HG03095 (cell line): ENCODE measurements around the gene CC2D1A.

Experiments
- ATAC-seq: cut with Tn5 transposase; IDR thresholded peaks from one replicate; pipeline ENCODE4 v1.9.1; 2021; ENCODE audit warnings: moderate library complexity; ENCODE audit not compliant: unreplicated experiment

Gene CC2D1A

DNA sequence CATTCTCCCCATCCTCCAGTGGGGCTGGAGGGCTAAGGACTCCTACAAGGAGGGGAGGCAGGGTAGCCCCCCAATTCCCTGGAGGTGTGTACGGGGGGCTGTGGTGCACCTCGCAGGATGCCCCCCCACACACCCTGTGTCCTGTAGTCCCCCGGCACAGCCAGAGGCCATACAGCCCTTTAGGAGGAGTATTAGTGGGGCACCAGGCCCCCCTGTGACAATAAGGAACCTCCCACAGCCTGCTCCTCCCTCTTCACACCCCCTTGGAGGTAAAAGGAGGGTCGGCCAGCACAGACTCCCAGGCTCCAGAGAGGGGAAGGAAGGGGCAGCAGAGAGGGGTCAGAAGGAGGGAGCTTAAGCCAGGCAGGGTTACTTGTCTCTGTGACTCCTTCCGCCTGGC lies 29.2 kb upstream of the CC2D1A start, which contains the start of gene NANOS3:
NANOS3 (plus strand) TSS at position 301 of the 400 bp plus-strand sequence. CDS start 115 bp downstream, outside the sequence.
- no peak for ATAC-seq

DNA sequence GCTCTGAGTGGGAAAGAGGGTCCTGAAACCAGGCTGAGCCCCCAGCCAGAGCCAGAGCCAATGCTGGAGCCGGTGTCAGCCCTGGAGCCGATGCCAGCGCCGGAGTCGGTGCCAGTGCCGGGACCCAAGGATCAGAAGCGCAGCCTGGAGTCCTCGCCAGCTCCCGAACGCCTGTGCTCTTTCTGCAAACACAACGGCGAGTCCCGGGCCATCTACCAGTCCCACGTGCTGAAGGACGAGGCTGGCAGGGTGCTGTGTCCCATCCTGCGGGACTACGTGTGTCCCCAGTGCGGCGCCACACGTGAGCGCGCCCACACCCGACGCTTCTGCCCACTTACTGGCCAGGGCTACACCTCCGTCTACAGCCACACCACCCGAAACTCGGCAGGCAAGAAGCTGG lies 28.7 kb upstream of the CC2D1A start:
- ATAC-seq = no peak

DNA sequence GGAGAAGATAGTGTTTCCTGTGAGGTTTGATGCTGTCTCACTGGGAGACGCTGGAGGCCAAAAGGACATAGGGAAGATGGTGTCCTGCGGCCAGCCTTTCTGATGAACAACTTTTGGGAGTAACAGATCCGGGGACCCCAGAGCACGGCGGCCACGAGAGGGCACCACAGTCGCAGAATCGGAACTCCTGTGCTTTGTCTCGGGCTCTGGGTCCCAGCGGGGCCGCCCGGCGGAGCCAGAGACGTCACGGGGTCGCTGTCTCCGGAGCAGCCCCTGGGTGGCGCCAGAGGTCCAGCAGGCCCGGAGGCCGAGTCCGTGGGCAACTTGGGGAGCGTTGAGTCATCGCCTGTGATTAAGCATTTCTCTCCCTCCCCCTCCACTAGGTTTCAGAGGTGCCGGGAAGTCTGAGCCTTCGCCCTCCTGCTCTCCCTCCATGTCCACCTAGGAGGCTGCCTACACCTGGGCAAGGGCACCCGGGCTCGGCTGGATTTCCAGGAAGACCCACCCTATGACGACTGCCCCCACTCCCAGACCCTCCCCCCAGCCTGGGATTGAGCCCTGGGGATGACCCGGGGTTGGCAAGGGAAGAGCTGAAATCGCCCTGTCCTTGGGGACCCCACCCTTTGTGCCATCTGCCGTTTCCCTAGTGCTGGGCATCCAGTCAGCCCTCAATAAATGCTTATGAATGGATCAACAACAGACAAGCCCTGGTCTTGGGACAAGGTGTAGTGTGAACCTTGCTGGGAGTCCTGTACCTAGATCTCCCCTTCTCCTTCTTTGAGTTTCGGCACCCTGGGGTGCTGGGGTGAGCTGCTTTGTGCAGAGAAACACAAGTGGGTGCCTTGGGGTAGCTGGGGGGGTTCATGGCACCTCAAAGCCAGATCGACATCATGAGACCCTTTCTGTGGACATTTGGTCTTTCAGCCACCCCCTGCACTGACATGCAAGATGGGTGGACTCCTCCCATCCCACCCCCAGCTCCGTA lies 25.6 kb upstream of the CC2D1A start:
- ATAC-seq = peak; percentile 77

DNA sequence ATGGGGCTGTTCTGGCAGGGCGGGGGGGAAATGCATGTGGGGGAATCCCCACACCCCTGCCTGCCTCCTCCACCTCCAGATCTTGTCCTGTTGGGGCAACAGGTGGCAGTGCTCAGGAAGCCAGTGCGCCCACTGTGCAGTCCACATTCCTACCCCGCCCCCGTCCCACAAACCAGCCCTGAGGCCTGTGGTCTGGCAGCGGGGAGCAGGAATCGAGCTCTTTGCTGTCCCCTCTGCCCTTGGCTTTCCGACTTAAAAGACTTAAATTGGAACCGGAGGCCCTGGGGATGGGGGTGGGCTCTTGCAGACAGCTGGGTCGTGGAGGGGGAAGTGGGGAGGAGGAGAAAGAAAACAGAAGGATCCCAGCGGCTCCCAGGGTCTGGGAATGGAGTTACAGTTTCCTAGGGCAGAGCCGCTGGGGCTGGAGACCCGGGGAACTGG lies 24.7 kb upstream of the CC2D1A start:
- ATAC-seq = no peak

DNA sequence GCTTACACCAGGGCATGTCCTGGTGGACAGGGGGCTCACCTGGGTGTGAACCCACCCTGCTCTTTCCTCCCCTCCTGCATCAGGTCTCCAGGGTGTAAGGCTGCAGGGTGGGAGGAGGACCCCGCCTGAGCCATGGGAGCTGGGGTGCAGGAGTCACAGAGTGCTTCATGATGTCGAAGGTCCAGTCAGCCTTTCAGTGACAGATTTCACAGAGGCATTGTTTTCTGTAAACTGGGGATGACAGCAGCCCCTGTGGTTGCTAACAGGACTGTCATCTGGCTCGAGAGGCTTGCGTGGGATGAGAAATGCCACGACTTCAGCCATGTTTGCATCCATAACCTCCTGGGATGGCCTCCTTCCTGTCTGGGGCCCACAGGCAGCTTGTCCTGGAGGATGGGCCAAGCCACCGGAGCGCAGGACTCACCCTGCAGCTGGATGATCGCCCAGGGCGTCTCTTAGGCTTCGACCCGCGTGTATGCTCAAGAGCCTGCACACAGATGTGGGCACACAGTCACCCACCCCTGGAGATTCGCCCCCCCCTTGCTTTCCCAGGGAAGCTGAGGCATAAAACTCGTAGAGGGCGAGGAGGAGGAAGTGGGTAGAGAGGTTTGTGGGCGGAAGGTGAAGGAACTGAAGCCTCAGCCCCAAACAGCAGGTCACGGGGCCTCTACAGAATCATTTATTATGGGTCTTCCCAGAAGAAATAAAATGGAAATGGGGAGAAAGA lies 24.1 kb upstream of the CC2D1A start:
- no peak for ATAC-seq

DNA sequence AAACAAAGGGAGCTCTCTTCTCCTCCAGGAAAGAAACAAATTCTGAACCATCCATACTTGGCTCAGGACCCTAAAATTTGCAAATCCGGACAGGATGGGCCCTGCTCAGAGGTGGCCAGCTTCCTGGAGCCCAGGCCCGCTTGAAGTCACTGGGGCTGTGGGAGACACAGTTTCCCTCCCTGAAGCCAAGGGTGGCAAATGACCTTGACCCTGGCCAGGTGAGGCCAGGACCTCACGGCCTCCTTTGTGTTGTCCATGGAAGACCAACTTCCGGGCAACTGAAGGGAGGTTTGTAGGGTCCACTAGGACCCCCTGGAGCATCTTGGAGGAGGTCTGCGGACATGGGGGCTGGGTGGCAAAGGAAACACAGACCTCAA lies 23.6 kb upstream of the CC2D1A start:
- ATAC-seq = no peak

DNA sequence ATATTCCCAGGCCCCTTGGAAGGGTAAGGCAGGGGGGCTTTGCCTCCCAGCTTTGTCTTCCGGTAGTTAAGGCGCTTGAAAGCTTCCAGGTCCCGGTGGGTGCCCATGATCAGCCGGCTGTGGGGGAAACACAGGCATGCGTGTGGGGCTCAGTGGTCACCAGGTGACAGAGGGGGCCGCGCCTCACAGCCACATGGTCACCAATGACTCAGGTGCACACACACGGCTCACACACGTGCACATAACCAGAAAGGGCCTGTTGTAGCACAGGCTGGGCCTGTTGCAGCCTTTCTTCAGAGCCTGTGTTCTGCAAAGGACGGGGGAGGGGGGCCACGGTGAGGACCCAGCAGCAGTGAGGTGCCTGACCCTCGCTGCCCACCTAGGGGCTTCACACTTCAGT lies 23.2 kb upstream of the CC2D1A start:
- no peak for ATAC-seq

DNA sequence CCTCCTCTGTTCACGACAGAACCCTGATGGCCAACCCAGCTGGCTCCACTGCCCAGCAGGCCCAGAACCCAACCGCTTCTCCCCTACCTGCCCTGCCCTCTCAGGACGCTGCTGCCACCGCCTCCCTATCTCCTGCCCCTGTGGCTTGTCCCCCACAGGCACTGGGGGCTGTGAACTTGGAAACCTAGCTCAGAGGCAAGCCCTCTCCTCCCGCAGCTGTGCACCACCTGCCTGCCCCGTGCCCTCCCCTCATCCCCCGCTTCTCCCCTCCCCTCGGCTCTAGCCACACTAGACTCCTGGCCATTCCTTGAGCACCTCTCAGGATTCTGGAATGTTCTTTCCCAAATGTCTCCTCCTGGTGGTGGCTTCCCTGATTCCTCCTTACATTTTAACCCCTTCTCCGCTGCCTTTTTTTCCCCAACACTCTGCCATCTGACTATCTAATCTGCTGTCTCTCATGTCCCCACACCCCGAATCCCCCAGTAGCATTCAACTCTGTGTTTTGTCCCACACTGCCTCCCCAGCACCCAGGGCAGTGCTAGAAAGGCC lies 22.4 kb upstream of the CC2D1A start:
- no peak for ATAC-seq

DNA sequence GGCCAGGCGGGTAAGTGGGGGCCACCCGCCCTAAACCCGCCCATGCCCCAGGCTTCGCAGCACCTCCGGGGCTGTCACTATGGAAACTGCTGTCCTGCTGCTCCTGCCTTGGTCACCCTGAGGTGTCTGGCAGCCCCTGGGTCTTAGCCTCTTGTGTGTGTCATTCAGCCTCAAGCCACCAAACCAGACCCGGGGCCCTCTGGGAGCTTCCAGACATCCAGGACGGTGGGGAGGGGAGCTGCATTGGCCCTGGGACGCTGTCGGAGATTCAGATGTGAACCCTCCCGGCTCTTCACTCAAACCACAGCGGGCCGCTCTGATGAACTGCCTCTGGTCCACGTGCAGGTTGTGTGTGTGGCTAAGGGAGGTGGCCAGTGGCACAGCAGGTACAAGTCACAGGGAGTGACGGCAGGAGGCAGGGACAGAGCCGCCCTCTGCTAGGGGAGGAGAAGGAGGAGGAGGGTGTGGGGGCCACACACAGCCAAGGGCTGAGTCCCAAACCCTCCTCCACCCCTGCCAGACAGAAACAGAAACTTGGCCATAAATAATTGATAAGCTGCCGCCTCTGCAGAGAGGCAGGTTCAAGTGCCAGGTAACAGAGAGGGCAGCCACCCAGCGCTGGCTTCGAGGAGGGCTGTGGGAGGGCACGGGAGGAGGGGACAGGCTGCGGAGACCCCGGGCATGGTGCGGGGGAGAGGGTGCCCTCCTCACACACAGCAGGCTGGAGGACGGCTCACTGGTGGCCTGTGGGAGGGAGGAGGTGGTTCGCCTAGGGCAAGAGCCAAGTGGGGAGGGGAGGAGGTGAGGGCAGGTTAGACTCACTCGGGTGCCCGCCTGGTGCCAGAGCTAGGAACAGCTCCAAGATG lies 21.0 kb upstream of the CC2D1A start:
- ATAC-seq = no peak

DNA sequence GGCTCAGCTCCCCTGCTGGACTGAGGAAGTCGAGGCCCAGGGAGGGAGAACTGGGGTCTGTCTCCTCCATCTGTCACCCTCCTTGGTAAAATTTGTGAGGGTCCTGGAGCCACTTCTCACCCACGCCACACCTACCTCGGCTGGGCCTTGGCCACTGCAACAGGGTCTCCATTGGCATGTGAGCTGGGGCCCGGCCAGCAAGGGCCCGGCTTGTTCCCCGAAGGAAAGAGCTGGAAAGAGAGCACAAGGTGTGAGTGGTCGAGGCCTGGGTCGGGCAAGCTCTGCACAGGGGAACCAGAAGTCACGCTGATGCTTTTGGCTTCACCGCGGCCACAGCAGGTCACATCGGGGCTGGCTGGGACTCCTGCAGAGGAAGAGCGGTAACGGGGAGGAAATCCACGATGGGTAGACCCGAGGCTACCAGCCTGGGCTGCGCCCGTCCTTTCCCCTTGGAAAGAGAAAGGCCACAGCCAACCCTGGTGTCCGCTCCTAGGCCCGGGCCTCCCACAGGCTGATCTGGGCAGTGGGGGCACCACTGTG lies 20.1 kb upstream of the CC2D1A start:
- ATAC-seq = no peak

DNA sequence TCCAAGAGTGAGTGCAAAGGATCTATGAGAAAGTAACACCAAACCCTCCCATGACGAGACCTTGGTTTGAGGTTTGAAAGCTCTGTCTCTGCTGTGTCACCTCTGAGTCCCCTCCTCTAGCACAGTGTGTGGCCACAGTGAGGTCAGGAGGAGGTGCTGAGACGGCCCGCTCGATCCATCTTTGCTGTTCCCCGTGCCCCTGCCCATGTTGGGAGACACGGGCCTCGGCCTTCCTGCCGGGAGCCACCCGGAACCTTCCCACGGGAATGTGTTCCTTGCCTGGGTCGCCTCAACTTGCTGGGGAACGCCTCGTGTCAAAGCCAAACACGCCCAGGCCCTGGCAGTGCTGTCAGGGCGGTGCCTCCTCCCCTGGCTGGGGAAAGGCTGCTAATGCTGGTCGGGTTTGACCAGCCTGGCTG lies 19.0 kb upstream of the CC2D1A start:
- ATAC-seq = no peak

DNA sequence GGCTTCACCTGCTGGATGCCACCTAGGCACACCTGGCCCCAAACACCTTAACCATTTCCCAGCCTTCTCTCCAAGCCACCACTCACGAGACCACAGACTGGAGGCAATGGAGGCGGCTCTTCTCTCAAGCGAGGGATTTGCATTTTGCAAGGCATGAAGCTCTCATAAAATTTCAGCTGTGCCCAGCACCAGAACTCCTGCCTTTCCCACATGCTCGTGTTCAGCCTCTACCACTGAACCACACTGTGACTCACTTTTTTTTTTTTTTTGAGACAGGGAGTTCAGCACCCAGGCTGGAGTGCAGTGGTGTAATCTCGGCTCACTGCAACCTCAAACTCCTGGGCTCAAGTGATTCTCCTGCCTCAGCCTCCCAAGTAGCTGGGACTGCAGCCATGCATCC lies 18.5 kb upstream of the CC2D1A start:
- ATAC-seq = no peak

DNA sequence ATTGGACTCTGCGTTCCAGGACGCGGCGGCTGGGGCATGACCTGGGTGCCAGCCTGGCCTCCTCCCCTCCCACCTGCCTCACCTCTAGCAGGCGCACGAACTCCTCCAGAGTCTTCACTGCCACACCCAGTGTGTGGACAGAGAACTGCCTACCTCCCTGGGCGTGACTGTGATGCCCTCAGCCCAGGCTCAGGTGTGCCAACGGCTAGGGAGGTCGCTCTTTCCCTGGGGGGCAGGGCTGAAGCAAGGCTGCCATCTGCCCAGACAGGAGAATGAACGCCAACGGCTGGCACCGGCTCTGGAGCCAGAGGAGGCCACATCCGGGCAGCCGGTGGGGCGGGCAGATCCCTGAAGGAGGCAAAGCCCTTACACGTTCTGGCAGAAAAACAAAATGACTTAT lies 17.7 kb upstream of the CC2D1A start:
- no peak for ATAC-seq

DNA sequence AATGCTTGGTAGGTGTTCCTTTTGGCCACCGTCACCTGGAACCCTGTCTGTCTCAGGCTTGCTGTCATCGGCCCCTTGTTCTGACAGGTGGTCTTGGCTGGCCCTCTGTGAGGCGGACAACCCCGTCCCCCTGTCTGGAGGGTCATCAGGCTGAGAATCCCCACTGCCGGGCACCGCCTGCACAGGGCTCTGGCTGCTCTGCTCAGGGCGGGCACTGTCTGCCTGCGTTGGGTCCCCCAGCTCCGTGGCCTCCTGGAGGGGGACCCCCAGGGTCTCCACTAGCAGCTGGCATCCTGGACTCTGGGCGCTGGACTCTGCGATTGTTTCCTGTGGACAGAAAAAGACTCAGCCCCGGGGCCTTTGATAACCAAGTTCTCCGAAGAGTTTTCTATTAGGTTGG lies 15.9 kb upstream of the CC2D1A start:
- ATAC-seq = no peak

DNA sequence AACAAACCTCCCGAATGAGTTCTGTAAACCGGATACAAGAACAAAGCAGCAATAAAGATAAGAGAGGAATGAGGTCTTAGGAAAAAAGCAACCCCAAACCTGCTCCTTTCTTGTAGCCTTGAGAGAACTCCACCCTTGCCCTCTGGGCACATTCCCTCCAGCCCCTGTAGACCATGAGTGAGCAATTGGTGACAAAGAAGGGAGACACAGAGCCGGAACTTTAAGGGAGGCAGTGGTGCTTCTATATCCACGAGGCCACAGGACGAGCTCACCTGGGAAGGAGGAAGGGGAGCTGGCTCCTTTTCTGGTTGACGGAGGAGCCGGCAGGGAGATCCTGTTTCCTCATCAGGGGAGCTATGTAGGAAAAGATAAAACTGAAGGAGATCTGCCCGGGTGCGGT lies 13.1 kb upstream of the CC2D1A start:
- no peak for ATAC-seq

DNA sequence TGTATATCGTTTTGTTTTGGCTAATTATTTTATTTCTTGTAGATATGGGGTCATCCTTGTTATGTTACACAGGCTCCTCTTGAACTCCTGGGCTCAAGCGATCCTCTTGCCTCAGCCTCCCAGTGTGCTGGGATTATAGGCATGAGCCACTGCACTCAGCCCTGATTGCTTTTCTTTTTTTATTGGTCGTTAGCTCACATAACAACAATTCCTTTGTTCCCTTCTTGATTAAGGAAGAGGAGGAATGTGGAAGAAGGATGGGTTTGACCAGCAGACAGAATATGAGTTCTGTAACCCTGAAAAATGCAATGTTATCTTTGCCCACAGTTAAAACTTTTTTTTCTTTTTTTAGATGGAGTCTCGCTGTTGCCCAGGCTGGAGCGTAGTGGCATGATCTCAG lies 11.4 kb upstream of the CC2D1A start:
- ATAC-seq = no peak

DNA sequence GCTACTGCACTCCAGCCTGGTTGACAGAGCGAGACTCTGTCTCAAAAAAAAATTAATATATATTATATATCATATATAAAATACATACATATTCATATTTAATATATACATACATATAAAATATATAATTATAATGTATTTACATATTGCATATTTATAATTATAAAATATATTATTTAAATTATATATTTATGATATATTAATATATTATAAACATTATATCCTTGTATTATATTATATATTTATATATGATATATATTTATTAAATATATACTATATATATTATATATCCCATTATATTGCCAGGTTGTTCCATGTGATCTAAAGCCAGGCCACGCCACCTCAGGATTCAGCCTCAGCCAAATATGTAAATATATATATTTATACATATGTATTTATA lies 9.8 kb upstream of the CC2D1A start:
- no peak for ATAC-seq

DNA sequence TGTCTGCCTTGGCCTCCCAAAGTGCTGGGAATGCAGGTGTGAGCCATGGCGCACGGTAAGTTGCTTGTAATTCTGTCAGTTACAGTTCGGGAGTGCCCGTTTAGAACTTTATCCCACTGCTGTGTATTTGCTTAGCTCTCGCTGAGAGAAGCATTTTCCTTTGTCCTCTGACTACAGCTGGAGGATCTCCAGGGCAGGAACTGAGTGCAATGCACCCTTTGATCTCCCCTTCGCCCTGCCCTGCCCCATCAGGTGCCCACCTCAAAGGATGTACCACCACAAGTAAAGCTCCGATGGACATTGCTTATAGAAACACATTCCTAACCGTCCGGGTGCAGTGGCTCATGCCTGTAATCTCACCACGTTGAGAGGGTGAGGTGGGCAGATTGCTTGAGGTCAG lies 6.6 kb upstream of the CC2D1A start:
- ATAC-seq = no peak

DNA sequence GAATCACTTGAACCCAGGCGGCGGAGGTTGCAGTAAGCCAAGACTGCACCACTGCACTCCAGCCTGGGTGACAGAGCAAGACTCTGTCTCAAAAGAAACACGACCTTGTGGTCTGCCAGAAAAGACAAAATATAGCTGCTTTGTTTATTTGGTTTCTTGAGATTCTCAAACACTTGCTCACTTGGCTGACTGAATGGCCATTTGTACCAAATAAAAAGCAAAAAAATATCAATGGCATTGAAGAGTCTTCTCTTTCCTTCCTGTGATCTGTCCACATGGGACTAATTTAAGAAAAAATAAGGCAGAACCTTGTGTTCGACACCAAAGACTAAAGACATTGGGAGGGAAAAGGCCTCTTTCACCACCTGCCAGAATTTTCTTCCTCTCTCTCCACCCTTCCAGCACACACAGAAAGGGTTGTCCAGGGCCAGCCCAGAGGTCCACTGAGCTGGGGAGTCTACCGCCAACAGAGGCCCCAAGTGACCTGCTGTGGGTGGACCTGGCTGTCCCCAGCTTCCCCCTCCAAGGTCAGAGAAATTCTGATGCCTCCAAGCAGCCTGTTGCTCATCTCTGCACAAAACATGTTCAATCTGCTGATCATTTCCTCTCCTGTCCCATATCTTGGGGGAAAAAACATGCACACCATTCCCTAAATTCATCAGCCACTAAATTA lies 6.0 kb upstream of the CC2D1A start:
- no peak for ATAC-seq

DNA sequence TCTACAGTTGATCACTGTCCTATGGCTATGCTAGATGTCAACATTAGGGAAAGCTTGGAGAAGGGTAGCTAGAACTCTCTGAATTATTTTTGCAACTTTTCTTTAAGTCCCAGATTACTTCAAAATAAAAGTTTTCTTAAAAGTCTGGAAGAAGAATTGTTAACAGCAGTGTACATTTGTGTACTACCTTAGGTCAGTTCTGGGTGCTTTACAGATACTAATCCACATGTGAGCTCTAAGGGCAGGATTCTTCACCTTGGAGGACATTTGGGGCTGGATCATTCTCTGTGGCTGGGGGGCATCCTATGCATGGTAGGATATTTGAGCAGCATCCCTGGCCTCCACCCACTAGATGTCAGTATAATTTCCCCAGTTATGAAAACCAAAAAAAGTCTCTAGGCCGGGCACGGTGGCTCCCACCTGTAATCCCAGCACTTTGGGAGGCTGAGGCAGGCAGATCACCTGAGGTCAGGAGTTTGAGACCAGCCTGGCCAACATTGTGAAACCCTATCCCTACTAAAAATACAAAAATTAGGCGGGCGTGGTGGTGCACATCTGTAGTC lies 2.9 kb upstream of the CC2D1A start:
- ATAC-seq = no peak
